ENCODE measurements around the gene NDUFB8. TPM values are rescaled to one million over a fixed set of nuclear protein-coding genes. Genes with fewer than 3 reads are reported as not detected.

NDUFB8 gene
- total and polyA plus RNA-seq, 3 donors from 2014 or later, result 141 to 219 (median 150) TPM

- no peaks in the 10 kb centered on the region for H3K27me3 ChIP-seq
- no peak for DNase-seq
- TF ChIP-seq CTCF (IDR thresholded peaks at IDR 0.05) (no peak), POLR2A (IDR thresholded peaks at IDR 0.05) (no peak)
Measured at GRCh38 chr10:100571084-100571856, 41.6 kb upstream of the NDUFB8 start.

GRCh38 chr10:100570506-100570905 is 40.8 kb upstream of the NDUFB8 start:
- TF ChIP-seq POLR2A (IDR thresholded peaks at IDR 0.05) (no peak), CTCF (IDR thresholded peaks at IDR 0.05) (no peak)
- intact Hi-C loops (cut with DNase I; ENCODE audit: low total_unique reads), result no loop called here
- WGBS, 2 donors, result 49 to 50% methylated on average over 8 of the region's 8 CpGs

More at GRCh38 chr10:100571084-100571856, 41.6 kb upstream of the NDUFB8 start:
- 86 to 92% methylated on average over 24 of the region's 24 CpGs for WGBS, 2 donors
- intact Hi-C loops (cut with DNase I; ENCODE audit: low total_unique reads), result no loop called here
- no peak overlapping the region for H3K27ac ChIP-seq
- no peak overlapping the region for H3K4me3 ChIP-seq
- no peaks in the 10 kb centered on the region for H3K4me1 ChIP-seq
- no peaks in the 10 kb centered on the region for H3K9me3 ChIP-seq
- H3K36me3 ChIP-seq (ENCODE audit: low read depth, missing control alignments), result no peaks in the 10 kb centered on the region

GRCh38 chr10:100569687-100570481 is 40.2 kb upstream of the NDUFB8 start:
- peak; percentile 61 for DNase-seq
- intact Hi-C loops (cut with DNase I; ENCODE audit: low total_unique reads), result no loop called here
- Histone ChIP-seq H3K4me3 (peak overlapping the region; percentile 52 to 59), H3K27me3 (no peaks in the 10 kb centered on the region), H3K9me3 (no peaks in the 10 kb centered on the region), H3K27ac (no peak overlapping the region), H3K4me1 (no peaks in the 10 kb centered on the region), H3K36me3 (ENCODE audit: low read depth, missing control alignments) (no peaks in the 10 kb centered on the region)
- 22 to 24% methylated on average over 20 to 28 of the region's 28 CpGs for WGBS, 2 donors
- no peak for TF ChIP-seq POLR2A (IDR thresholded peaks at IDR 0.05)
- TF ChIP-seq CTCF (IDR thresholded peaks at IDR 0.05), result peak in 2 of 3 experiments; percentile 32 to 51

More at GRCh38 chr10:100570506-100570905, 40.8 kb upstream of the NDUFB8 start:
- no peak for DNase-seq
- Histone ChIP-seq H3K4me1 (no peaks in the 10 kb centered on the region), H3K9me3 (no peaks in the 10 kb centered on the region), H3K27me3 (no peaks in the 10 kb centered on the region), H3K36me3 (ENCODE audit: low read depth, missing control alignments) (no peaks in the 10 kb centered on the region), H3K27ac (no peak overlapping the region), H3K4me3 (peak overlapping the region in 1 of 2 donors; percentile 52)

GRCh38 chr10:100568912-100569311 is 39.2 kb upstream of the NDUFB8 start:
- Histone ChIP-seq H3K36me3 (ENCODE audit: low read depth, missing control alignments) (no peaks in the 10 kb centered on the region), H3K4me3 (no peak overlapping the region), H3K9me3 (no peaks in the 10 kb centered on the region), H3K27me3 (no peaks in the 10 kb centered on the region), H3K27ac (no peak overlapping the region), H3K4me1 (no peaks in the 10 kb centered on the region)
- 78 to 82% methylated on average over 3 of the region's 3 CpGs for WGBS, 2 donors
- TF ChIP-seq CTCF (IDR thresholded peaks at IDR 0.05) (no peak), POLR2A (IDR thresholded peaks at IDR 0.05) (no peak)
- intact Hi-C loops (cut with DNase I; ENCODE audit: low total_unique reads), result no loop called here
- DNase-seq, result no peak
